HEK293 (cell line): Measurements from ENCODE around the gene KIF26B.

ENCODE experiments used
- ATF2 ChIP-seq: fragments of 450-650 bp; formaldehyde crosslinking; IDR thresholded peaks from 2 replicates; pipeline ENCODE4 v1.5.1; 2016; ENCODE audit warnings: missing biosample characterization, missing genetic modification characterization, low read depth
- CTCF ChIP-seq: fragments of 450-650 bp; formaldehyde crosslinking; IDR thresholded peaks from 2 replicates; pipeline ENCODE4 v1.5.1; 2016; ENCODE audit warnings: missing biosample characterization, missing genetic modification characterization
- GLIS1 ChIP-seq: fragments of 450-650 bp; formaldehyde crosslinking; IDR thresholded peaks from 2 replicates; pipeline ENCODE4 v1.5.1; 2016; ENCODE audit warnings: missing biosample characterization, missing genetic modification characterization
- PBX3 ChIP-seq: sonication (generic); formaldehyde crosslinking; IDR thresholded peaks from 2 replicates; pipeline ENCODE4 v1.8.1; 2022; ENCODE audit warnings: mild to moderate bottlenecking, moderate library complexity, missing genetic modification reagents
- REPIN1 ChIP-seq: fragments of 450-650 bp; formaldehyde crosslinking; IDR thresholded peaks from 2 replicates; pipeline ENCODE4 v1.5.1; 2017; ENCODE audit warnings: missing biosample characterization, missing genetic modification characterization, low read depth
- REST ChIP-seq: fragments of 450-650 bp; formaldehyde crosslinking; IDR thresholded peaks from 2 replicates; pipeline ENCODE4 v1.5.1; 2016; ENCODE audit warnings: missing biosample characterization, missing genetic modification characterization
- SETDB1 ChIP-seq: IDR thresholded peaks from one replicate; pipeline ENCODE4 v1.6.1; 2017; ENCODE audit warnings: mild to moderate bottlenecking, low read length, moderate library complexity, mixed read lengths; ENCODE audit not compliant: insufficient read length
- ZBTB7A ChIP-seq: fragments of 450-650 bp; formaldehyde crosslinking; IDR thresholded peaks from 2 replicates; pipeline ENCODE4 v1.5.1; 2016; ENCODE audit warnings: low read depth, missing biosample characterization, missing genetic modification characterization
- ZNF121 ChIP-seq: fragments of 450-650 bp; formaldehyde crosslinking; IDR thresholded peaks from 2 replicates; pipeline ENCODE4 v1.5.1; 2016; ENCODE audit warnings: missing biosample characterization, missing genetic modification characterization
- ZNF266 ChIP-seq: fragments of 450-650 bp; formaldehyde crosslinking; IDR thresholded peaks from 2 replicates; pipeline ENCODE4 v1.5.1; 2016; ENCODE audit warnings: missing biosample characterization, missing genetic modification characterization, low read depth
- ZNF341 ChIP-seq: fragments of 450-650 bp; formaldehyde crosslinking; IDR thresholded peaks from 2 replicates; pipeline ENCODE4; 2016; ENCODE audit warnings: low read depth, missing biosample characterization, missing genetic modification characterization
- ZNF544 ChIP-seq: fragments of 450-650 bp; formaldehyde crosslinking; IDR thresholded peaks from 2 replicates; pipeline ENCODE4 v1.5.0; 2017; ENCODE audit warnings: missing biosample characterization, missing genetic modification characterization
- ZNF785 ChIP-seq: fragments of 450-650 bp; formaldehyde crosslinking; IDR thresholded peaks from 2 replicates; pipeline ENCODE4 v1.5.1; 2016; ENCODE audit warnings: missing biosample characterization, missing genetic modification characterization
- ZXDB ChIP-seq: fragments of 450-650 bp; formaldehyde crosslinking; IDR thresholded peaks from 2 replicates; pipeline ENCODE4 v1.5.1; 2016; ENCODE audit warnings: missing biosample characterization, missing genetic modification characterization

- TF ChIP-seq CTCF (no peak), ZXDB (tag by site-specific recombination) (no peak), REST (tag by site-specific recombination) (no peak), SETDB1 (no peak), ATF2 (tag by site-specific recombination) (no peak), ZNF785 (tag by site-specific recombination) (no peak), ZNF266 (no peak), GLIS1 (tag by site-specific recombination) (no peak), ZBTB7A (no peak), ZNF121 (no peak), ZNF341 (tag by site-specific recombination) (no peak), PBX3 (CRISPR knock-in tag) (no peak), ZNF544 (tag by site-specific recombination) (no peak), REPIN1 (tag by site-specific recombination) (no peak)
Measured at GRCh38 chr1:245512181-245512888, 357.6 kb downstream of the KIF26B start.
